Liver (tissue), 3 donors: ENCODE data around the gene CFAP251.

Experiments
- EGR1 ChIP-seq, 2 donors: IDR thresholded peaks; 2 replicates each; pipeline ENCODE4 v1.6.1; 2016 to 2018; ENCODE audit warnings: antibody characterized with exemption in 2 of 2, low read depth in 2 of 2
- GABPA ChIP-seq, 2 donors: IDR thresholded peaks in 1 of 2; conservative IDR thresholded peaks in 1 of 2; 2 replicates each; pipeline ENCODE4 v1.6.1; 2016; ENCODE audit warnings: antibody characterized with exemption in 2 of 2, mild to moderate bottlenecking in 1 of 2, moderate library complexity in 1 of 2
- HNF4A ChIP-seq, 2 donors: conservative IDR thresholded peaks; 2 replicates each; pipeline ENCODE4 v1.6.1; 2016; ENCODE audit warnings: antibody characterized with exemption in 2 of 2, mild to moderate bottlenecking in 2 of 2
- HNF4G ChIP-seq: IDR thresholded peaks from 2 replicates; pipeline ENCODE4 v1.6.1; 2016; ENCODE audit warnings: antibody characterized with exemption
- JUND ChIP-seq, 2 donors: IDR thresholded peaks; 2 replicates each; pipeline ENCODE4 v1.6.1; 2016; ENCODE audit warnings: antibody characterized with exemption in 2 of 2
- RAD21 ChIP-seq, 2 donors: IDR thresholded peaks; 2 replicates each; pipeline ENCODE4 v1.6.1; 2016; ENCODE audit warnings: antibody characterized with exemption in 2 of 2, mild to moderate bottlenecking in 2 of 2
- RXRA ChIP-seq, 2 donors: IDR thresholded peaks; 2 replicates each; pipeline ENCODE4 v1.6.1; 2017 to 2018; ENCODE audit warnings: antibody characterized with exemption in 2 of 2, mild to moderate bottlenecking in 1 of 2
- SP1 ChIP-seq: IDR thresholded peaks from 2 replicates; pipeline ENCODE4 v1.6.1; 2018; ENCODE audit warnings: antibody characterized with exemption, mild to moderate bottlenecking
- TAF1 ChIP-seq: conservative IDR thresholded peaks from 2 replicates; pipeline ENCODE4 v1.6.1; 2016; ENCODE audit warnings: antibody characterized with exemption, mild to moderate bottlenecking
- TF ChIP-seq, protein P1 (sequence below): fragments of 150-350 bp; IDR thresholded peaks from 2 replicates; pipeline ENCODE4 v1.5.1; 2017; ENCODE audit warnings: improper control_type of control experiment, low read depth, low read length; ENCODE audit not compliant: missing input control
- TF ChIP-seq, protein P2 (sequence below): IDR thresholded peaks from 2 replicates; pipeline ENCODE4 v1.6.1; 2016; ENCODE audit warnings: antibody characterized with exemption
- TF ChIP-seq, protein P3 (sequence below): IDR thresholded peaks from 2 replicates; pipeline ENCODE4 v1.6.1; 2016; ENCODE audit warnings: antibody characterized with exemption, mild to moderate bottlenecking
- TF ChIP-seq, protein P4 (sequence below): IDR thresholded peaks from 2 replicates; pipeline ENCODE4 v1.6.1; 2016; ENCODE audit warnings: antibody characterized with exemption
- donor health status: healthy.
- donor health status: healthy.

DNA sequence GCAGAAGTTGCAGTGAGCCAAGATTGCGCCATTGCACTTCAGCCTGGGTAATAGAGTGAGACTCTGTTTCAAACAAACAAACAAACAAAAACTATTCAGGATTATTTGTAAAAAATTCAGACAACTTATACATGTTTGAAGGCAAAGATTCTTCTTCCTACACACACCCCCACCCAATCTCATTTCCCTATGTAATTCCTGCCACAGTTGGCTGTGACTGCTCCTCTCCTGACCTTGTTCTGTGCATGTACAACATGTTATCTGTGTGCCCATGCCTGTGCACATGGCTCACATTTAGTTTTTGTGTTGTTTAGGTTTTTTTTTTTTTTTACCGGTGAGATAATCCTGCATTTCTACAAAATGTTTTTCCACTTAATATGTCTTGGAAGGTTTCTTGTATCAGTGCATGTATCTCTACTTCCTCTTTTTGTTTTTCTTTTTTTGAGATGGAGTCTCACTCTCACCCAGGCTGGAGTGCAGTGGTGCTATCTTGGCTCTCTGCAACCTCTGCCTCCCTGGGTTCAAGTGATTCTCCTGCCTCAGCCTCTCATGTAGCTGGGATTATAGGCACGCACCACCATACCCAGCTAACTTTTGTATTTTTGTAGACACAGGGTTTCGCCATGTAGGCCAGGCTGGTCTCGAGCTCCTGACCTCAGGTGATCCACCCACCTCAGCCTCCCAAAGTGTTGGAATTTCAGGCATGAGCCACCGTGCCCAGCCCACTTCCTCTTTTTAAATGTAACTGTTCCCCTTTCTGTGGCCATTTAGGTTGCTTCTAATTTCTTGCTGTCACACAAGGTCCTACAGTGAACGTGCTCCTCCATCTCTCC, 8.7 kb downstream of the CFAP251 start:
- TF ChIP-seq, protein P1, sequence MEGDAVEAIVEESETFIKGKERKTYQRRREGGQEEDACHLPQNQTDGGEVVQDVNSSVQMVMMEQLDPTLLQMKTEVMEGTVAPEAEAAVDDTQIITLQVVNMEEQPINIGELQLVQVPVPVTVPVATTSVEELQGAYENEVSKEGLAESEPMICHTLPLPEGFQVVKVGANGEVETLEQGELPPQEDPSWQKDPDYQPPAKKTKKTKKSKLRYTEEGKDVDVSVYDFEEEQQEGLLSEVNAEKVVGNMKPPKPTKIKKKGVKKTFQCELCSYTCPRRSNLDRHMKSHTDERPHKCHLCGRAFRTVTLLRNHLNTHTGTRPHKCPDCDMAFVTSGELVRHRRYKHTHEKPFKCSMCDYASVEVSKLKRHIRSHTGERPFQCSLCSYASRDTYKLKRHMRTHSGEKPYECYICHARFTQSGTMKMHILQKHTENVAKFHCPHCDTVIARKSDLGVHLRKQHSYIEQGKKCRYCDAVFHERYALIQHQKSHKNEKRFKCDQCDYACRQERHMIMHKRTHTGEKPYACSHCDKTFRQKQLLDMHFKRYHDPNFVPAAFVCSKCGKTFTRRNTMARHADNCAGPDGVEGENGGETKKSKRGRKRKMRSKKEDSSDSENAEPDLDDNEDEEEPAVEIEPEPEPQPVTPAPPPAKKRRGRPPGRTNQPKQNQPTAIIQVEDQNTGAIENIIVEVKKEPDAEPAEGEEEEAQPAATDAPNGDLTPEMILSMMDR = no peak
- TF ChIP-seq, protein P2, sequence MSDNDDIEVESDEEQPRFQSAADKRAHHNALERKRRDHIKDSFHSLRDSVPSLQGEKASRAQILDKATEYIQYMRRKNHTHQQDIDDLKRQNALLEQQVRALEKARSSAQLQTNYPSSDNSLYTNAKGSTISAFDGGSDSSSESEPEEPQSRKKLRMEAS = no peak
- TF ChIP-seq, protein P3, sequence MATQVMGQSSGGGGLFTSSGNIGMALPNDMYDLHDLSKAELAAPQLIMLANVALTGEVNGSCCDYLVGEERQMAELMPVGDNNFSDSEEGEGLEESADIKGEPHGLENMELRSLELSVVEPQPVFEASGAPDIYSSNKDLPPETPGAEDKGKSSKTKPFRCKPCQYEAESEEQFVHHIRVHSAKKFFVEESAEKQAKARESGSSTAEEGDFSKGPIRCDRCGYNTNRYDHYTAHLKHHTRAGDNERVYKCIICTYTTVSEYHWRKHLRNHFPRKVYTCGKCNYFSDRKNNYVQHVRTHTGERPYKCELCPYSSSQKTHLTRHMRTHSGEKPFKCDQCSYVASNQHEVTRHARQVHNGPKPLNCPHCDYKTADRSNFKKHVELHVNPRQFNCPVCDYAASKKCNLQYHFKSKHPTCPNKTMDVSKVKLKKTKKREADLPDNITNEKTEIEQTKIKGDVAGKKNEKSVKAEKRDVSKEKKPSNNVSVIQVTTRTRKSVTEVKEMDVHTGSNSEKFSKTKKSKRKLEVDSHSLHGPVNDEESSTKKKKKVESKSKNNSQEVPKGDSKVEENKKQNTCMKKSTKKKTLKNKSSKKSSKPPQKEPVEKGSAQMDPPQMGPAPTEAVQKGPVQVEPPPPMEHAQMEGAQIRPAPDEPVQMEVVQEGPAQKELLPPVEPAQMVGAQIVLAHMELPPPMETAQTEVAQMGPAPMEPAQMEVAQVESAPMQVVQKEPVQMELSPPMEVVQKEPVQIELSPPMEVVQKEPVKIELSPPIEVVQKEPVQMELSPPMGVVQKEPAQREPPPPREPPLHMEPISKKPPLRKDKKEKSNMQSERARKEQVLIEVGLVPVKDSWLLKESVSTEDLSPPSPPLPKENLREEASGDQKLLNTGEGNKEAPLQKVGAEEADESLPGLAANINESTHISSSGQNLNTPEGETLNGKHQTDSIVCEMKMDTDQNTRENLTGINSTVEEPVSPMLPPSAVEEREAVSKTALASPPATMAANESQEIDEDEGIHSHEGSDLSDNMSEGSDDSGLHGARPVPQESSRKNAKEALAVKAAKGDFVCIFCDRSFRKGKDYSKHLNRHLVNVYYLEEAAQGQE = no peak
- TF ChIP-seq SP1 = no peak
- TF ChIP-seq RAD21 (IDR thresholded peaks at IDR 0.05) = no peak
- TF ChIP-seq JUND (IDR thresholded peaks at IDR 0.05) = no peak
- no peak for TF ChIP-seq EGR1 (IDR thresholded peaks at IDR 0.05; ENCODE audit: low read depth in 2 of 2)
- TF ChIP-seq, protein P4, sequence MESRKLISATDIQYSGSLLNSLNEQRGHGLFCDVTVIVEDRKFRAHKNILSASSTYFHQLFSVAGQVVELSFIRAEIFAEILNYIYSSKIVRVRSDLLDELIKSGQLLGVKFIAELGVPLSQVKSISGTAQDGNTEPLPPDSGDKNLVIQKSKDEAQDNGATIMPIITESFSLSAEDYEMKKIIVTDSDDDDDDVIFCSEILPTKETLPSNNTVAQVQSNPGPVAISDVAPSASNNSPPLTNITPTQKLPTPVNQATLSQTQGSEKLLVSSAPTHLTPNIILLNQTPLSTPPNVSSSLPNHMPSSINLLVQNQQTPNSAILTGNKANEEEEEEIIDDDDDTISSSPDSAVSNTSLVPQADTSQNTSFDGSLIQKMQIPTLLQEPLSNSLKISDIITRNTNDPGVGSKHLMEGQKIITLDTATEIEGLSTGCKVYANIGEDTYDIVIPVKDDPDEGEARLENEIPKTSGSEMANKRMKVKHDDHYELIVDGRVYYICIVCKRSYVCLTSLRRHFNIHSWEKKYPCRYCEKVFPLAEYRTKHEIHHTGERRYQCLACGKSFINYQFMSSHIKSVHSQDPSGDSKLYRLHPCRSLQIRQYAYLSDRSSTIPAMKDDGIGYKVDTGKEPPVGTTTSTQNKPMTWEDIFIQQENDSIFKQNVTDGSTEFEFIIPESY = no peak
- TF ChIP-seq RXRA (IDR thresholded peaks at IDR 0.05) = no peak
- TF ChIP-seq TAF1 = no peak
- no peak for TF ChIP-seq HNF4G
- TF ChIP-seq HNF4A (conservative IDR thresholded peaks at IDR 0.05) = no peak
- no peak for TF ChIP-seq GABPA (IDR thresholded peaks at IDR 0.05 in 1 of 2, conservative IDR thresholded peaks at IDR 0.05 in 1 of 2)
